ENCODE data around the gene MAPK14. TPM values are rescaled to one million over a fixed set of nuclear protein-coding genes. Genes with fewer than 3 reads are reported as not detected.
"Not testable (repeated sequence)": the region's sequence is repeated elsewhere in the genome, so short reads cannot be mapped to it uniquely, and the experiment has no call there.

Gene MAPK14
- total and polyA plus RNA-seq, 2 donors (not counting 3 experiments of a cell fraction or from before 2014, with no cell fraction given): 33.3 to 54.1 TPM

DNA sequence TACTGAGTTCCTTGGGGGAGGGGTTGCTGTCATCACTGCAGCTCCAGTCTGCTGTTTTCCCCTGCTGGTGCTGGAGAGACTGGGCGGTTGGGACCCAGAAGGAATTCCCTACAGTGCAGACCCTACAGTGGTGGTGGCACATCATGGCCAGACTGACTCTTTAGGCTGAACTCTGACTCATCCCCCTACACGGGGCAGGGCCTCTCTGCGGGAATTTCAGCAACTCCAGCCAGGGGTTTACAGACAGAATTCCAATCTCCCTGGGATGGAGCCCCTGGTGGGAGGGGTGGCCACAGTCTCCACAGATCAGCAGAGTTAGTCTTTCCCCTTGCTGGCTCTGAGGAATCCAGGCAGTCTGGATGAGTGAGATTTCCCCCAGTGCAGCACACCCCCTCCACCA lies 55.8 kb downstream of the MAPK14 start:
- no TSS peak for BruUV-seq (replicated peaks)

DNA sequence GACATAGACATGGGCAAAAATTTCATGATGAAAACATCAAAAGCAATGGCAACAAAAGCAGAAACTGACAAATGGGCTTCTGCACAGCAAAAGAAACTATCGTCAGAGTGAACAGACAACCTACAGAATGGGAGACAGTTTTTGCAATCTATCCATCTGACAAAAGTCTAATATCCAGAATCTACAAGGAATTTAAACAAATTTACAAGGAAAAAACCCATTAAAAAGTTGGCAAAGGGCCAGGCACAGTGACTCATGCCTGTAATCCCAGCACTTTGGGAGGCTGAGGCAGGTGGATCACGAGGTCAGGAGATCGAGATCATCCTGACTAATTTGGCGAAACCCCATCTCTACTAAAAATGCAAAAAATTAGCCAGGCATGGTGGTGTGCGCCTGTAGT lies 60.6 kb downstream of the MAPK14 start:
- BruUV-seq (replicated peaks); DNase-seq (ENCODE audit: low read depth, low spot score); H3K79me2 ChIP-seq (ENCODE audit: control insufficient read depth, insufficient read depth, low read length); H3K4me3 ChIP-seq (replicated peaks in 1 of 3; ENCODE audit: insufficient read depth in 1 of 3, low read depth in 1 of 3, low read length in 3 of 3); H2AFZ ChIP-seq (ENCODE audit: low read depth, low read length); FAIRE-seq; H3K9me3 ChIP-seq (replicated peaks; ENCODE audit: control insufficient read depth, insufficient read depth, low read length); H3K27me3 ChIP-seq (ENCODE audit: control insufficient read depth in 2 of 2, insufficient read depth in 2 of 2, low read length in 2 of 2); H3K9me1 ChIP-seq (replicated peaks; ENCODE audit: control insufficient read depth, extremely low read depth, insufficient read depth, low read length); H3K27ac ChIP-seq (ENCODE audit: insufficient read depth, low read depth, low read length); H3K4me2 ChIP-seq (ENCODE audit: insufficient read depth, low read length); H3K9ac ChIP-seq (replicated peaks; ENCODE audit: extremely low read depth, insufficient read depth, low read length); H4K20me1 ChIP-seq (replicated peaks; ENCODE audit: control insufficient read depth, extremely low read depth, insufficient read depth, low read length); CTCF ChIA-PET; POLR2A ChIA-PET; H3K4me1 ChIP-seq (ENCODE audit: control insufficient read depth, extremely low read depth, insufficient read depth, low read length); intact Hi-C loops (cut with micrococcal nuclease); dilution Hi-C loops (cut with MboI; ENCODE audit: extremely low pct_ligation_motif_present, low sequenced_read_pairs): not testable (repeated sequence)
- H3K36me3 ChIP-seq (ENCODE audit: control insufficient read depth in 2 of 2, extremely low read depth in 1 of 2, insufficient read depth in 2 of 2, low read length in 2 of 2): peaks cover 4 to 13% of the 10 kb centered on the region in 2 experiments

More for the DNA sequence above, 55.8 kb downstream of the MAPK14 start:
- H3K27ac ChIP-seq (ENCODE audit: insufficient read depth, low read depth, low read length): no peak overlapping the region
- DNase-seq (ENCODE audit: low read depth, low spot score): no peak
- no peaks in the 10 kb centered on the region for H3K27me3 ChIP-seq (ENCODE audit: control insufficient read depth in 2 of 2, insufficient read depth in 2 of 2, low read length in 2 of 2)
- no peak overlapping the region for H2AFZ ChIP-seq (ENCODE audit: low read depth, low read length)
- H3K9ac ChIP-seq (replicated peaks; ENCODE audit: extremely low read depth, insufficient read depth, low read length): no peak overlapping the region
- H3K36me3 ChIP-seq (ENCODE audit: control insufficient read depth in 2 of 2, extremely low read depth in 1 of 2, insufficient read depth in 2 of 2, low read length in 2 of 2): peaks cover 15 to 19% of the 10 kb centered on the region in 2 experiments
- TF ChIP-seq POLR2A (IDR thresholded peaks at IDR 0.05; ENCODE audit: low read depth, low read length) (no peak), JUN (IDR thresholded peaks at IDR 0.05; ENCODE audit: borderline replicate concordance, insufficient read depth, insufficient read length, low read depth) (no peak)
- FAIRE-seq: no peak
- no peak overlapping the region for H3K4me2 ChIP-seq (ENCODE audit: insufficient read depth, low read length)
- H3K79me2 ChIP-seq (ENCODE audit: control insufficient read depth, insufficient read depth, low read length): peaks cover 4% of the 10 kb centered on the region
- H4K20me1 ChIP-seq (replicated peaks; ENCODE audit: control insufficient read depth, extremely low read depth, insufficient read depth, low read length): peaks cover 3% of the 10 kb centered on the region
- intact Hi-C loops (cut with micrococcal nuclease): no loop called here
- ChIA-PET CTCF (interaction anchor here (2.2 kb wide), 1 partner anchor 12 kb away, joined by 6 read pairs; no protein-coding TSS in a partner anchor), POLR2A (no interaction called here)
- H3K4me3 ChIP-seq (replicated peaks in 1 of 3; ENCODE audit: insufficient read depth in 1 of 3, low read depth in 1 of 3, low read length in 3 of 3): no peak overlapping the region
- no peaks in the 10 kb centered on the region for H3K9me1 ChIP-seq (replicated peaks; ENCODE audit: control insufficient read depth, extremely low read depth, insufficient read depth, low read length)
- H3K4me1 ChIP-seq (ENCODE audit: control insufficient read depth, extremely low read depth, insufficient read depth, low read length): no peaks in the 10 kb centered on the region
- dilution Hi-C loops (cut with MboI; ENCODE audit: extremely low pct_ligation_motif_present, low sequenced_read_pairs): no loop called here
- no peaks in the 10 kb centered on the region for H3K9me3 ChIP-seq (replicated peaks; ENCODE audit: control insufficient read depth, insufficient read depth, low read length)
